Skeletal muscle cell (primary cell): ENCODE measurements around the gene LCT.

Experiments used
- DNase-seq: peaks from one replicate; pipeline ENCODE4 v3.0.0-alpha.2; 2010; ENCODE audit warnings: low read depth
- H3K4me3 ChIP-seq: 2 replicates; pipeline ENCODE4 v1.5.1; 2011; ENCODE audit warnings: low read depth, mild to moderate bottlenecking, control low read depth, low read length, moderate library complexity

LCT gene

GRCh38 chr2:135762530-135762929 is 74.5 kb downstream of the LCT start:
- no peak for DNase-seq
- no peak overlapping the region for H3K4me3 ChIP-seq

GRCh38 chr2:135762022-135762421 is 75.0 kb downstream of the LCT start:
- H3K4me3 ChIP-seq, result no peak overlapping the region
- DNase-seq, result no peak

GRCh38 chr2:135756692-135757091 is 80.3 kb downstream of the LCT start:
- H3K4me3 ChIP-seq, result no peak overlapping the region
- no peak for DNase-seq

GRCh38 chr2:135755573-135755972 is 81.4 kb downstream of the LCT start:
- no peak overlapping the region for H3K4me3 ChIP-seq
- no peak for DNase-seq

GRCh38 chr2:135745545-135745944 is 91.4 kb downstream of the LCT start:
- no peak overlapping the region for H3K4me3 ChIP-seq
- no peak for DNase-seq

- H3K4me3 ChIP-seq, result no peak overlapping the region
- no peak for DNase-seq
Observed at GRCh38 chr2:135744760-135745314, 92.1 kb downstream of the LCT start.

- H3K4me3 ChIP-seq, result peak overlapping the region; percentile 21
- no peak for DNase-seq
Observed at GRCh38 chr2:135743860-135744259, 93.1 kb downstream of the LCT start.

GRCh38 chr2:135742325-135742757 is 94.6 kb downstream of the LCT start:
- no peak for DNase-seq
- H3K4me3 ChIP-seq, result peak overlapping the region; percentile 89

GRCh38 chr2:135741395-135742324 is 95.3 kb downstream of the LCT start, which contains the start of gene UBXN4:
TSS of gene UBXN4 (plus strand) at chr2:135741855. CDS start at chr2:135741930, 75 bp downstream.
- peak; percentile 98 for DNase-seq
- H3K4me3 ChIP-seq, result peak within 1 kb of the TSS; percentile 89

- DNase-seq, result no peak
- H3K4me3 ChIP-seq, result no peak overlapping the region
Observed at GRCh38 chr2:135741043-135741394, 96.0 kb downstream of the LCT start.

- no peak for DNase-seq
- no peak overlapping the region for H3K4me3 ChIP-seq
Observed at GRCh38 chr2:135740206-135740605, 96.8 kb downstream of the LCT start.
